ENCODE data around the gene PLXNA3.

The PLXNA3 gene

GRCh38 chrX:154465601-154466000, 7.5 kb downstream of the PLXNA3 start:
- no peak overlapping the region for H3K4me3 ChIP-seq (ENCODE audit: low read length)
- TF ChIP-seq CTCF (IDR thresholded peaks at IDR 0.05; ENCODE audit: insufficient read depth, low read depth, low read length, missing control alignments), result no peak
- DNase-seq (ENCODE audit: low read depth), result no peak

- no peak for DNase-seq (ENCODE audit: low read depth)
- no peak overlapping the region for H3K4me3 ChIP-seq (ENCODE audit: low read length)
- no peak for TF ChIP-seq CTCF (IDR thresholded peaks at IDR 0.05; ENCODE audit: insufficient read depth, low read depth, low read length, missing control alignments)
Observed at GRCh38 chrX:154466036-154466435, 8.0 kb downstream of the PLXNA3 start.

GRCh38 chrX:154466907-154467306, 8.8 kb downstream of the PLXNA3 start:
- DNase-seq (ENCODE audit: low read depth), result no peak
- TF ChIP-seq CTCF (IDR thresholded peaks at IDR 0.05; ENCODE audit: insufficient read depth, low read depth, low read length, missing control alignments), result no peak
- no peak overlapping the region for H3K4me3 ChIP-seq (ENCODE audit: low read length)

- H3K4me3 ChIP-seq (ENCODE audit: low read length), result no peak overlapping the region
- no peak for TF ChIP-seq CTCF (IDR thresholded peaks at IDR 0.05; ENCODE audit: insufficient read depth, low read depth, low read length, missing control alignments)
- no peak for DNase-seq (ENCODE audit: low read depth)
Observed at GRCh38 chrX:154467556-154467955, 9.5 kb downstream of the PLXNA3 start.

GRCh38 chrX:154468217-154468616, 10.1 kb downstream of the PLXNA3 start:
- no peak for TF ChIP-seq CTCF (IDR thresholded peaks at IDR 0.05; ENCODE audit: insufficient read depth, low read depth, low read length, missing control alignments)
- no peak for DNase-seq (ENCODE audit: low read depth)

GRCh38 chrX:154469114-154469513, 11.0 kb downstream of the PLXNA3 start:
- no peak overlapping the region for H3K4me3 ChIP-seq (ENCODE audit: low read length)
- TF ChIP-seq CTCF (IDR thresholded peaks at IDR 0.05; ENCODE audit: insufficient read depth, low read depth, low read length, missing control alignments), result no peak
- no peak for DNase-seq (ENCODE audit: low read depth)

More at GRCh38 chrX:154468217-154468616, 10.1 kb downstream of the PLXNA3 start:
- no peak overlapping the region for H3K4me3 ChIP-seq (ENCODE audit: low read length)

GRCh38 chrX:154469880-154470279, 11.8 kb downstream of the PLXNA3 start:
- no peak for DNase-seq (ENCODE audit: low read depth)
- no peak for TF ChIP-seq CTCF (IDR thresholded peaks at IDR 0.05; ENCODE audit: insufficient read depth, low read depth, low read length, missing control alignments)

More at GRCh38 chrX:154469880-154470279, 11.8 kb downstream of the PLXNA3 start:
- no peak overlapping the region for H3K4me3 ChIP-seq (ENCODE audit: low read length)

All from epithelial cell of esophagus (primary cell).